ENCODE data around the gene VPS13A.

DNA sequence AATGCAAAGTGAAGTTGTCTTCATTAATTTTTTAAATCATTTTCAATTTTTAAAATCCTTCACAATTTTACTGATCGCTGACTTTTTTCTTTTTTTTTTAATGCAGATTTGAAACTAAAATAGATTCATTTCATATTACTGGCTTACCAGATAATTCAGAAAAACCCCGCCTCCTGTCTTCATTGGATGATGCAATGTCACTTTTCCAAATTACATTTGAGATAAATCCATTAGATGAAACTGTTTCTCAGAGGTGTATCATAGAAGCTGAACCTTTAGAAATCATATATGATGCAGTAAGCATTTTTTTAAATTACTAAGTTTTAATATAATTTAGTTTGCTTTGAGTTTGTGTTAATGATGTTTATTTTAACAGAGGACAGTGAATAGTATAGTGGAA lies 60.6 kb downstream of the VPS13A start:
- TF ChIP-seq, protein P1, sequence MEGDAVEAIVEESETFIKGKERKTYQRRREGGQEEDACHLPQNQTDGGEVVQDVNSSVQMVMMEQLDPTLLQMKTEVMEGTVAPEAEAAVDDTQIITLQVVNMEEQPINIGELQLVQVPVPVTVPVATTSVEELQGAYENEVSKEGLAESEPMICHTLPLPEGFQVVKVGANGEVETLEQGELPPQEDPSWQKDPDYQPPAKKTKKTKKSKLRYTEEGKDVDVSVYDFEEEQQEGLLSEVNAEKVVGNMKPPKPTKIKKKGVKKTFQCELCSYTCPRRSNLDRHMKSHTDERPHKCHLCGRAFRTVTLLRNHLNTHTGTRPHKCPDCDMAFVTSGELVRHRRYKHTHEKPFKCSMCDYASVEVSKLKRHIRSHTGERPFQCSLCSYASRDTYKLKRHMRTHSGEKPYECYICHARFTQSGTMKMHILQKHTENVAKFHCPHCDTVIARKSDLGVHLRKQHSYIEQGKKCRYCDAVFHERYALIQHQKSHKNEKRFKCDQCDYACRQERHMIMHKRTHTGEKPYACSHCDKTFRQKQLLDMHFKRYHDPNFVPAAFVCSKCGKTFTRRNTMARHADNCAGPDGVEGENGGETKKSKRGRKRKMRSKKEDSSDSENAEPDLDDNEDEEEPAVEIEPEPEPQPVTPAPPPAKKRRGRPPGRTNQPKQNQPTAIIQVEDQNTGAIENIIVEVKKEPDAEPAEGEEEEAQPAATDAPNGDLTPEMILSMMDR (IDR thresholded peaks at IDR 0.05; ENCODE audit: low read depth, low read length, missing input control) = no peak
- TF ChIP-seq, protein P2, sequence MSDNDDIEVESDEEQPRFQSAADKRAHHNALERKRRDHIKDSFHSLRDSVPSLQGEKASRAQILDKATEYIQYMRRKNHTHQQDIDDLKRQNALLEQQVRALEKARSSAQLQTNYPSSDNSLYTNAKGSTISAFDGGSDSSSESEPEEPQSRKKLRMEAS (IDR thresholded peaks at IDR 0.05) = no peak
- TF ChIP-seq FOXA1 (IDR thresholded peaks at IDR 0.05) = no peak
- TF ChIP-seq, protein P3, sequence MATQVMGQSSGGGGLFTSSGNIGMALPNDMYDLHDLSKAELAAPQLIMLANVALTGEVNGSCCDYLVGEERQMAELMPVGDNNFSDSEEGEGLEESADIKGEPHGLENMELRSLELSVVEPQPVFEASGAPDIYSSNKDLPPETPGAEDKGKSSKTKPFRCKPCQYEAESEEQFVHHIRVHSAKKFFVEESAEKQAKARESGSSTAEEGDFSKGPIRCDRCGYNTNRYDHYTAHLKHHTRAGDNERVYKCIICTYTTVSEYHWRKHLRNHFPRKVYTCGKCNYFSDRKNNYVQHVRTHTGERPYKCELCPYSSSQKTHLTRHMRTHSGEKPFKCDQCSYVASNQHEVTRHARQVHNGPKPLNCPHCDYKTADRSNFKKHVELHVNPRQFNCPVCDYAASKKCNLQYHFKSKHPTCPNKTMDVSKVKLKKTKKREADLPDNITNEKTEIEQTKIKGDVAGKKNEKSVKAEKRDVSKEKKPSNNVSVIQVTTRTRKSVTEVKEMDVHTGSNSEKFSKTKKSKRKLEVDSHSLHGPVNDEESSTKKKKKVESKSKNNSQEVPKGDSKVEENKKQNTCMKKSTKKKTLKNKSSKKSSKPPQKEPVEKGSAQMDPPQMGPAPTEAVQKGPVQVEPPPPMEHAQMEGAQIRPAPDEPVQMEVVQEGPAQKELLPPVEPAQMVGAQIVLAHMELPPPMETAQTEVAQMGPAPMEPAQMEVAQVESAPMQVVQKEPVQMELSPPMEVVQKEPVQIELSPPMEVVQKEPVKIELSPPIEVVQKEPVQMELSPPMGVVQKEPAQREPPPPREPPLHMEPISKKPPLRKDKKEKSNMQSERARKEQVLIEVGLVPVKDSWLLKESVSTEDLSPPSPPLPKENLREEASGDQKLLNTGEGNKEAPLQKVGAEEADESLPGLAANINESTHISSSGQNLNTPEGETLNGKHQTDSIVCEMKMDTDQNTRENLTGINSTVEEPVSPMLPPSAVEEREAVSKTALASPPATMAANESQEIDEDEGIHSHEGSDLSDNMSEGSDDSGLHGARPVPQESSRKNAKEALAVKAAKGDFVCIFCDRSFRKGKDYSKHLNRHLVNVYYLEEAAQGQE (IDR thresholded peaks at IDR 0.05) = no peak
- TF ChIP-seq, protein P4, sequence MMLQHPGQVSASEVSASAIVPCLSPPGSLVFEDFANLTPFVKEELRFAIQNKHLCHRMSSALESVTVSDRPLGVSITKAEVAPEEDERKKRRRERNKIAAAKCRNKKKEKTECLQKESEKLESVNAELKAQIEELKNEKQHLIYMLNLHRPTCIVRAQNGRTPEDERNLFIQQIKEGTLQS (IDR thresholded peaks at IDR 0.05) = no peak
- no peak for TF ChIP-seq TAF1 (conservative IDR thresholded peaks at IDR 0.05)
- TF ChIP-seq SP1 (IDR thresholded peaks at IDR 0.05) = no peak
- no peak for TF ChIP-seq EGR1 (IDR thresholded peaks at IDR 0.05; ENCODE audit: low read depth in 2 of 2)
- no peak for TF ChIP-seq RXRA (IDR thresholded peaks at IDR 0.05)
- no peak for TF ChIP-seq FOXA2 (IDR thresholded peaks at IDR 0.05)
- TF ChIP-seq YY1 (IDR thresholded peaks at IDR 0.05) = no peak

Measured in liver (tissue), 3 donors.